Urothelium cell line (cell line): ENCODE data around the gene ENTHD1.
A peak's percentile ranks its signal among the peaks of the same experiment; 100 is the strongest.
"Not testable (repeated sequence)": the region's sequence is repeated elsewhere in the genome, so short reads cannot be mapped to it uniquely, and the experiment has no call there.

Experiments
- DNase-seq: peaks from one replicate; pipeline ENCODE4 v3.0.0; 2011; ENCODE audit warnings: low spot score, mixed read lengths
- FAIRE-seq: peaks from 2 replicates; lab custom pipeline; 2011; peaks lifted over from hg19 to GRCh38; lab: Jason Lieb, UNC

The ENTHD1 gene

GRCh38 chr22:39856588-39856987 is 37.0 kb downstream of the ENTHD1 start:
- DNase-seq: no peak

GRCh38 chr22:39852799-39853198 is 40.8 kb downstream of the ENTHD1 start:
- FAIRE-seq (no peak), DNase-seq (no peak)

More at GRCh38 chr22:39856588-39856987, 37.0 kb downstream of the ENTHD1 start:
- FAIRE-seq: no peak

GRCh38 chr22:39851606-39852315 is 41.8 kb downstream of the ENTHD1 start:
- DNase-seq (no peak), FAIRE-seq (no peak)

DNA sequence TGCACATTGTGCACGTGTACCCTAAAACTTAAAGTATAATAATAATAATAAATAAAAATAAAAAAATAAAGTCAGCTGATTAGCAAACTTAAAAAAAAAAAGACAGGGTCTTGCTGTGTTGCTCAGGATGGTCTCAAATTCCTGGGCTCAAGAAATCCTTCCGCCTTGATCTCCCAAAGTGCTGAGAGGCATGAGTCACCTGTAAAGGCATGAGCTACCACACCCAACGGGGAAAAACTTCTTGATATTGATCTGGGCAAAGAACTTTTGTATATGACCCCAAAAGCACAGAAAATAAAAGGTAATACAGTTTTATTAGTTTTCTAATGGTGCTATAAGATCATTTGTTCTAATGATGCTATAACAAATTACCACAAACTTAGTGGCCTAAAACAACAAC is 46.1 kb downstream of the ENTHD1 start:
- DNase-seq (no peak), FAIRE-seq (no peak)

DNA sequence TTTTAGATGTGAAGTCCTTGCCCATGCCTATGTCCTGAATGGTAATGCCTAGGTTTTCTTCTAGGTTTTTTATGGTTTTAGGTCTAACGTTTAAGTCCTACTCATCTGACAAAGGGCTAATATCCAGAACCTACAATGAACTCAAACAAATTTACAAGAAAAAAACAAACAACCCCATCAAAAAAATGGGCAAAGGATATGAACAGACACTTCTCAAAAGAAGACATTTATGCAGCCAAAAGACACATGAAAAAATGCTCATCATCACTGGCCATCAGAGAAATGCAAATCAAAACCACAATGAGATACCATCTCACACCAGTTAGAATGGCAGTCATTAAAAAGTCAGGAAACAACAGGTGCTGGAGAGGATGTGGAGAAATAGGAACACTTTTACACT is 47.0 kb downstream of the ENTHD1 start:
- DNase-seq, FAIRE-seq: not testable (repeated sequence)

GRCh38 chr22:39845529-39845928 is 48.0 kb downstream of the ENTHD1 start:
- FAIRE-seq (no peak), DNase-seq (no peak)

DNA sequence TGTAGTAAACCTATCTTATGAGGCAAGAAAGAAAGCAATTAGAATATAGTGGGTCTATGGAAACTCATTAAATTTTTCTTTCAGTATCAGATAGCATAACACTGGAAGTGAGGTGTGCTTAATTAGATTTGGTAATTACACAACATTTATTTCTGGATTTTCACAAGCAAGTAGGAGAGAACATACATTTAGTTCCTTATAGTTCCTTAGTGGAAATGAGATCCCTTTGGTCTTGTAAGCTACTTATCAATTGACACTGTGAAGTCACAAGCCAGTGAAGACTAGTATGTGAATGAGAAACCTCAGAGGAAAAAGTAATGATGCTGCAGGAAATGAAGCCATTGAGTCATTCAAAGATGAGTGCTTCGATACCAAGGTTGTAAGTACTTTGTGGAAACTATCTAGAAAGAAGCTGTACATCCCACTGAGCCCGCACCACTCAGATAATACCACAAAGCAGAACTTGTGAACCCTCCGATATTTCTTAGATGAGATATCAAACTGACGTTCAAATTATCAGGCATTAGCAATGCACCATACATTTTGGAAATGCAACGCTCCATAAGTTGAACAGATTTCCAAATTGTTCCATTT is 53.5 kb downstream of the ENTHD1 start:
- no peak for FAIRE-seq
- no peak for DNase-seq

- no peak for FAIRE-seq
- no peak for DNase-seq
These were observed 54.4 kb downstream of the ENTHD1 start for GRCh38 chr22:39839204-39839603.

DNA sequence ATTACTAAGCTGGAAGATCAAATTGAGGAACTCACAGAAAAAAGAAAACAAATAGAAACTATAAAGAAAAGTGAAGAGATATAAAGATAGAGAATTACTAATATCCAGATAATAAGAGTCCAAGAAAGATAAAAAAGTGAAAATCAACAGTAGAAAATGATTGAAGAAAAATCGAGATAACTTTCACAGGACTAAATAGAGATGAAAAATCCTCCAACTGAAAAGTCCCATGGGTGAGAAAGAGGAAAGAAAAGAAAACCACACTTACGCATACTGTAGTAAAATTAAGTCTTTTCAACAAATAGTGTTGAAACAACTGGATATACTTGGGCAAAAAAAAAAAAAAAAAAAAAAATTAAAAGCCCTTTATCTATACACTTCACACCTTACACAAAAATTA is 60.0 kb downstream of the ENTHD1 start:
- FAIRE-seq (no peak), DNase-seq (no peak)

DNA sequence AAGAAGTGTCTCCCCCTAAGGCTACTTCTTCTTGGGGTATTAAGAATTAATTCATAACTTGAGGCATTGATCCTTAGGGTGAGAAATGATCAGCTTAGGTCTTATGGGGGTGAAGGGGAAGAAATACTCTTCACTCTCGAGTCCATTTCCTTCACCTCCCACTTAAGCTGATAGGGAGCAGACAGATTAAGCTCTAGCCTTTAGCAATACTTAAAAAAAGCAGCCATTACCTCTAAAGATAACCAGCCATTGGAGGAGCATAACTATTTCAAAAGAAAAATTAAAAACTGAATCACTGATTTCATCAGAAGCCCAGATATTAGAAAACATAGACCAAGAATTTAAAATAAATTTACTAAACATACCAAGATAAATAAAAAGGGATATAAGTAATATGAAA is 60.5 kb downstream of the ENTHD1 start:
- FAIRE-seq (no peak), DNase-seq (no peak)

DNA sequence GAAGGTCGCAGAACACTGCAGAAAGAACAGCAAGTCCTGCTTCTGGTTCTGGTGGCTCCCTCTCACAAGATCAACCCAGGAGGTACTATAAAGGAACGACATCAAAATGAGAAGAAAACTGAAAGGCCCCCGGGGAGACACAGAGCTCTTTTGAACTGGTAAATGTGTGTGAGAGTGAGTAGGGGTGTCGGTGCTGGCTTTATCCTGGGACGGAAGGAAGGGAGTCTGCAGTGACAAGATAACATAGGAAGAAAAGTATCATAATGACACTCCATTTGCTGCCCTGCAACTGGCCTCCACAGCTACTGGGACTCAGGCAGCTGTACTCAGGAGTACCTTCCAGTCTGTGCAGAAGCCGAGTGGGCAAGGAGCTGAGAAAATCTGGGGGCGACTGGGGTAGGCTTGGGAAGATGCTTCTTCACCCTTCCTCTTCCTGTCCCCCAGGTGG is 60.9 kb downstream of the ENTHD1 start:
- no peak for FAIRE-seq

GRCh38 chr22:39825661-39826102 is 67.9 kb downstream of the ENTHD1 start:
- FAIRE-seq (no peak), DNase-seq (no peak)

More for the DNA sequence above, 60.9 kb downstream of the ENTHD1 start:
- no peak for DNase-seq

DNA sequence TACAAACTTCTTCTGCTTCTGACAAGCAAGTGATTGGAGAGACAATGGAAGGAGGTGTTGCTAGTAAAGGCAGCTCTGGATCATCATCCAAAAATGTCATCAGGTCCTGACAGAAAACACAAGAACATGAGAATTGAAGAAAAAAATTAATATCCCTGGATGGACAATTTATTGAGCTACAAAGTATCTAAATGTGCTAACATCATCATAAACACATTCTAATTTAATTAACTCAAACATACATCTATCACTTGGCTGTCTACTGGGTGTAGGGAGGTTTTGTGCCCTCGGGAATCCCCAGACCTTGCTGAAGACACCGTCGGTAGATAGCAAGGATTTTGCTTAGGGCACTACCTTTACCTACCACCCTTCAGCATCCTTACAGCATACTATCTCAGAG is 72.6 kb downstream of the ENTHD1 start:
- no peak for FAIRE-seq
- DNase-seq: no peak

- no peak for FAIRE-seq
- DNase-seq: peak; percentile 74
These were observed 73.3 kb downstream of the ENTHD1 start for GRCh38 chr22:39820256-39820655.

DNA sequence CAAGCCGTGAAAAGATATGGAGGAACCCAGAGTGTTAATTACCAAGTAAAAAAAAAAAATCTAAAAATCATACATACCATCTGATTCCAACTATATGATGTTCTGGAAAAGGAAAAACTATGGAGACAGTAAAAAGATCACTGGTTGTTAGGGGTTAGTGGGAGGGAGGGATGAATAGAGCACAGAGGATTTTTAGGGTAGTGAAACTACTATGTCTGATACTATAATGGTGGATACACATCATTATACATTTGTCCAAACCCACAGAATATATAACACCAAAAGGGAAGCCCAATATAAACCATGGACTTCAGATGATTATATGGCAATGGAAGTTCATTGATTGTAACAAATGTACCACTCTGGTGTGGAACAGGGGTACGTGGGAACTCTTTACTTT is 74.1 kb downstream of the ENTHD1 start:
- DNase-seq: no peak
- no peak for FAIRE-seq

DNA sequence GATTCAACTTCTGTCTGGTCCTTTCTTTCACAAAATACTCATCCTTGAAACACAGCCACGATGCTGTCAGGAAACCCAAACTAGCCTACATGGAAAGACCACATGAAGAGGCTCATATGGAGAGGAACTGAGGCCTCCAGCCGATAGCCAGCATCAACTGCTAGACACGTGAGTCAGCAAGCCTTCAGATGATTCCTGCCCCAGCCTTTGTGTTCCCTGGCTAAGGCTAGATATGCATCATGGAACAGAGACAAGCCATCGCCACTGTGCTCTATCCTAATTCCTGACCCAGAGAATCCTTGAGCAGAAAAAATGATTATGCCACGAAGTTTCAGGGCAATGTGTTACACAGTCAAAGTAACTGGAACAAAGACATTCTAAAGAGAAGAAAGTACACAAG is 75.5 kb downstream of the ENTHD1 start:
- DNase-seq: peak; percentile 18
- FAIRE-seq: no peak

DNA sequence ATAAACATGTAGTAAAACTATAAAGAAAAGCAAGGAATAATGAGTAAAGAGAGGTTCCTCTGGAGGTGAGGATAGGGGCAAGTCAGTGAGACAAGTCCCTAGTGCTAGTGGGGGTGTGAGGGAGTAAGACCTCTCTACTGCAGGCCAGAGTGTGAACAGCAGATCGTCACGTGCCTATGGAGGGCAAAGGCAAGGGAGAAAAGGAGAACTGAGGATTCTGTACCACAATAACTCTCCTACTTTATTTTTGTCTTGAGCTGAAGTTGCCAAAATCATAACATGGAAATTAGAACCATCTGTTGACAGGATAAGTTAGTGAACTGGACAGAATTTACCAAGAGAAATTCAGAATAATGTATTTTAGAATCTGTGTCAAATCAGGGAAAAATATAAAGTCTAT is 77.6 kb downstream of the ENTHD1 start:
- no peak for FAIRE-seq
- DNase-seq: no peak

DNA sequence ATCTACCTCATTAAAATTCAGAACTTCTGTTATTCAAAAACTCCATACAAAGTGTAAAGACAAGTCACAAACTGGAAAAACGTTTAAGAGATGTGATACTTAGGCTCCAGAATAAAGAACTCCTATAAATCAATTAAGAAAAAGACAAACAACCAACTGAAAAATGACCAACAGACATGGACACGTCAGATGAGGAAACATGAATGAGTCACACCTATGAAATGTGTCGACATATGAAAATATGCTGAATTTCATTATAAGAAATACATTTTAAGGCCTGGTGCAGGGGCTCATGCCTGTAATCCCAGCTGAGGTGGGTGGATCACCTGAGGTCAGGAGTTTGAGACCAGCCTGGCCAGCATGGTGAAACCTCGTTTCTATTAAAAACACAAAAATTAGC is 78.7 kb downstream of the ENTHD1 start:
- FAIRE-seq: no peak
- no peak for DNase-seq

GRCh38 chr22:39809772-39810557 is 83.6 kb downstream of the ENTHD1 start:
- FAIRE-seq (no peak), DNase-seq (no peak)

DNA sequence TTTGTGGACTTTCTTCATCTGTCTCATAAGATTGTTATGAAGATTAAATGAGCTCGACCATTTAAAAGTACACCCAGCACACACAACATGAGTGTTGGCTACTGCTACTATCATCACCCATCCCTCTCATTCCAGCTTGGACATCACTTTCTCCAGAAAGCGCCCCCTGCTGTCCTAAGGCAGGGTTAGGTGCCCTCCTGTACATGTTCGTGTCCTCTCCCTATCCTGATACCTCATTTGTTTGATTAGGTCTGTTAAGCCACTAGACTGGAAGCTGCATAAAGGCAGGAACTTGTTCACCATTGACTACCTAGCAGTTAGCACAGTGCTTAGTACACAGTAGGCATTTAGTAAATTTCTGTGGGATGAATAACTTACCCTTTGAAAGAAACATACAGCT is 85.5 kb downstream of the ENTHD1 start:
- DNase-seq (no peak), FAIRE-seq (peak; percentile 23)

DNA sequence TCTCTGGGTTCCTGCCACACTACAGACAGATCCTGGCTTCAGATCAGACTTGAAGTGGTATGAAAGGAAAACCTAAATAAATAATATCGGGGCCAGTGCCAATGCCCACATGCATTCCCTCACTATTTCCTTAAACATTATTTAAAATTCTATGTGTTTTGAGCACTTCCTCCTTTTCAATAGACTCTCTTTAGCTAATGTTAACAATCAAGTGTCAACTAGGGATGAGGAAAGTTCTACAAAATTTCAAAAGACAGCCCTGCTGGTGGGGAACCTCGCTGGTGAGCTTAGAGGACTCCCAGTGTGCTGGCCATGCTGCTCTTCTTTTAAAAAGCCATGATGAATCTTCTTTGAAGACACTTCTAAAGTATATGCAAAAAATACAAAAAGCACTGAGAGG is 87.5 kb downstream of the ENTHD1 start:
- no peak for FAIRE-seq
- no peak for DNase-seq

DNA sequence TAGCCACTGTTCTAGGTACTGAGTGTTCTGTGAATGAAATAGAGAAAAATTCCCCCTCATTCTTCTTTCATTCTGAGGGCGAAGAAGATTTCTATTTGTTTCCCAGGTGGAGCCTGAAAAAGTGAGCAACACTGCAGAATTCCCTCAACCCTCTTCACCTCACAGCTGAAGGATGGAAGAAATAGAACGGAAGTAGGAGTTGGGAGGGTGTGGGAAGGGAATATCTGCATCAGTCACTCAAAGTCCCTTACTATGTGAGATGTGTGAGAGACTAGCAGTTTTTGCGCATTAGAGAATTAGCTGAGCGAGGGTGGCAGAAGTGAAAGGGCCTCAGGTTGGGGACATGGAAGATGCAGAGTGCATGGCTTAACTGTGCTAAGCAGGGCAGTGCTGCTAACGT is 88.4 kb downstream of the ENTHD1 start:
- FAIRE-seq (no peak), DNase-seq (no peak)
